ENCODE measurements around the gene SLC5A12. TPM values are rescaled to one million over a fixed set of nuclear protein-coding genes. Genes with fewer than 3 reads are reported as not detected.

The SLC5A12 gene
- total RNA-seq, 4 donors from 2014 or later = 0.48 to 2.2 TPM; not detected in 2

DNA sequence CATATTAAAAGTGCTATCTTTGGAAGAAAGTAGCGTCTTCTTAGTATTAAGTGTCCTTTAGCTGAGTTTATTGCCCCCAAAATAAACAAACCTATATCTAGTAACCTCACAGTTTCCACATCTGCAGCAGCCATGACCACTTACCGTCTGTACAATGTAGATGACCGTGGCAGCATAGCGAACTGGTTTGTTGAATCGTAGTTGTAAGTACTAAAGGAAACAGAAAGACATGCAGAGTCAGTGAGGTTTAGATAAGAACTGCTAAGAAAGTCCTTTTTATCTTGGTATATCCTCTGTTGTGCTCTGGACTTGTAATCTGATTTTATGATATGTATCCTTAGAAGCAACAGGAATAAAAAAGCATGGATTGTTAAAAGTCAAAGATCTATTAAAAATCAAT is 9.4 kb downstream of the SLC5A12 start:
- in situ Hi-C loops (cut with MboI; ENCODE audit: low pct_ligation_motif_present in 1 of 4, low pct_unique_long_range_greater_than_20kb in 1 of 4, low sequenced_read_pairs in 3 of 4) = no loop called here
- Histone ChIP-seq H3K36me3 (no peaks in the 10 kb centered on the region), H3K27ac (no peak overlapping the region), H3K9me3 (no peaks in the 10 kb centered on the region), H3K27me3 (no peaks in the 10 kb centered on the region), H3K4me1 (peaks cover 0 to 57% (median 17%) of the 10 kb centered on the region in 4 donors), H3K4me3 (no peak overlapping the region)
- intact Hi-C loops (cut with DNase I; ENCODE audit: low total_unique reads) = no loop called here
- DNase-seq = no peak
- WGBS, 2 donors (ENCODE audit: low coverage in 1 of 2) = 45 to 50% methylated on average over 5 of the region's 5 CpGs
- TF ChIP-seq EP300 (IDR thresholded peaks at IDR 0.05; ENCODE audit: low read depth) = no peak
- no peak for TF ChIP-seq CTCF (IDR thresholded peaks at IDR 0.05)
- no peak for TF ChIP-seq POLR2AphosphoS5 (IDR thresholded peaks at IDR 0.05)

- Histone ChIP-seq H3K36me3 (no peaks in the 10 kb centered on the region), H3K27ac (peak overlapping the region in 1 of 4 donors; percentile 6), H3K4me3 (no peak overlapping the region), H3K9me3 (no peaks in the 10 kb centered on the region), H3K4me1 (peaks cover 0 to 53% (median 20%) of the 10 kb centered on the region in 4 donors), H3K27me3 (no peaks in the 10 kb centered on the region)
- intact Hi-C loops (cut with DNase I; ENCODE audit: low total_unique reads) = no loop called here
- no peak for TF ChIP-seq POLR2AphosphoS5 (IDR thresholded peaks at IDR 0.05)
- no peak for TF ChIP-seq CTCF (IDR thresholded peaks at IDR 0.05)
- no peak for TF ChIP-seq EP300 (IDR thresholded peaks at IDR 0.05; ENCODE audit: low read depth)
- no peak for TF ChIP-seq POLR2A (IDR thresholded peaks at IDR 0.05)
- in situ Hi-C loops (cut with MboI; ENCODE audit: low pct_ligation_motif_present in 1 of 4, low pct_unique_long_range_greater_than_20kb in 1 of 4, low sequenced_read_pairs in 3 of 4) = no loop called here
- 48 to 65% methylated on average over 2 of the region's 2 CpGs for WGBS, 2 donors (ENCODE audit: low coverage in 1 of 2)
- no peak for DNase-seq
Measured at GRCh38 chr11:26710489-26710888, 11.4 kb downstream of the SLC5A12 start.

DNA sequence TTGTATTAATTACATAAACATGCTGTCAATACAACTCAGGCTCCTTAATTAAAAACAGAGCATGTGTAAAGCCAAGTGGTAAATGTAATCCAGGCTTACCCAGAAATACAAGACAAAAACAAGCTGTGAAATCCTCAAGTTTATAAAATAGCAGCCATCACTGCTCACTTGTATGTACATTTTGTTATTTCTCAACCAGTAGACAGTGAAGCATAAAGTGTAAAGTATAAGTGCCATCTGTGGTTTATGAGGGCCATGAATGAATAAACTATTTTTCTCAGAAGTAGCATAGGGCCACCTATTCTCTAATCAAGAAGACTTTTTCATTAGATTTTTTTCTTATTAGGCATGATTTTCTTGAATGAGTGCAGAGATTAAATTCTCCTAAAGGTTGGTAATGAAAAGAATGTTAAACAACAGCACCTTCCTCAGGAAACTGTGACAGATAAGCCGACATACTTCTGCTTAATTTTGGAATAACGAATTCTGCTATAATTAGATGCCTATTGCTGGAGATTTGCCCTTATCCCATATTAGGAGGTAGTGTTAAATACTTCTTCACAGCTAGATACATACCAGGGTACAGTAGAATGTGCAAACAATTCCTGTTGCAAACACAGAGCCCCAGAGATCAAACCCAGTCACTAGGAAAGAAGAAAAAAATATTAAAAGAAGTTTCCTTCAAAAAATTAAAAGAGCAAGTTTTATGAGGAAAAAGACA is 13.0 kb downstream of the SLC5A12 start:
- H3K27ac ChIP-seq = peak overlapping the region in 1 of 4 donors; percentile 15
- 44 to 45% methylated on average over 2 of the region's 2 CpGs for WGBS, 2 donors (ENCODE audit: low coverage in 1 of 2)
- no peak overlapping the region for H3K4me3 ChIP-seq
- no peak for DNase-seq
- H3K36me3 ChIP-seq = no peaks in the 10 kb centered on the region
- TF ChIP-seq POLR2A (IDR thresholded peaks at IDR 0.05) = no peak
- no peaks in the 10 kb centered on the region for H3K9me3 ChIP-seq
- in situ Hi-C loops (cut with MboI; ENCODE audit: low pct_ligation_motif_present in 1 of 4, low pct_unique_long_range_greater_than_20kb in 1 of 4, low sequenced_read_pairs in 3 of 4) (no loop called here), intact Hi-C loops (cut with DNase I; ENCODE audit: low total_unique reads) (no loop called here)
- H3K4me1 ChIP-seq = peaks cover 0 to 52% (median 19%) of the 10 kb centered on the region in 4 donors
- no peaks in the 10 kb centered on the region for H3K27me3 ChIP-seq

DNA sequence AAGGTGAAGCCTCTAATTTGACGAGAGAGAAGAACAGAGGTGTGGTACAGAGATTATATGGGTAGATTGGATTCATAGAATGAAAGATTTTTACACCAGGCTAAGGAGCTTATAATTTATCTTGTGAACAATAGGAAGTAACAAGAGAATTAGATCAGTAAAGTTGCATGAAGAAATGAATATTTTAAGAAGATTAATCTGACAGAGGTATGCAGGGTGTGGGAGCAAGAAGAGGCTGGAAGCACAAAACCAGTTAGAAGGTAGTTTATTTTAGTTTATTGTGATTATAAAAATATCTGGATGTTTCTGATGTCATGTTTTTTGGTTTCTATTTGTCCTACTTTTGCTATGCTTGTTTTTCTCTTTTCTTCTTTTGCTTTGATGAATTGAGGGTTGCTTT is 15.7 kb downstream of the SLC5A12 start:
- TF ChIP-seq CTCF (IDR thresholded peaks at IDR 0.05) = no peak
- TF ChIP-seq EP300 (IDR thresholded peaks at IDR 0.05; ENCODE audit: low read depth) = no peak
- no peak for TF ChIP-seq POLR2A (IDR thresholded peaks at IDR 0.05)
- TF ChIP-seq POLR2AphosphoS5 (IDR thresholded peaks at IDR 0.05) = no peak
- no peak for DNase-seq
- intact Hi-C loops (cut with DNase I; ENCODE audit: low total_unique reads) = no loop called here
- Histone ChIP-seq H3K36me3 (no peaks in the 10 kb centered on the region), H3K27ac (no peak overlapping the region), H3K9me3 (no peaks in the 10 kb centered on the region), H3K27me3 (no peaks in the 10 kb centered on the region), H3K4me1 (peaks cover 3 to 67% (median 33%) of the 10 kb centered on the region in 4 donors), H3K4me3 (no peak overlapping the region)
- in situ Hi-C loops (cut with MboI; ENCODE audit: low pct_ligation_motif_present in 1 of 4, low pct_unique_long_range_greater_than_20kb in 1 of 4, low sequenced_read_pairs in 3 of 4) = no loop called here
- WGBS, 2 donors (ENCODE audit: low coverage in 1 of 2) = 40 to 53% methylated on average over 1 of the region's 1 CpG

- Histone ChIP-seq H3K27ac (peak overlapping the region; percentile 71 to 75 (median 72)), H3K4me1 (peaks cover 3 to 70% (median 36%) of the 10 kb centered on the region in 4 donors), H3K4me3 (no peak overlapping the region), H3K36me3 (no peaks in the 10 kb centered on the region), H3K27me3 (no peaks in the 10 kb centered on the region), H3K9me3 (no peaks in the 10 kb centered on the region)
- intact Hi-C loops (cut with DNase I; ENCODE audit: low total_unique reads) = no loop called here
- in situ Hi-C loops (cut with MboI; ENCODE audit: low pct_ligation_motif_present in 1 of 4, low pct_unique_long_range_greater_than_20kb in 1 of 4, low sequenced_read_pairs in 3 of 4) = no loop called here
- TF ChIP-seq CTCF (IDR thresholded peaks at IDR 0.05) (no peak), POLR2A (IDR thresholded peaks at IDR 0.05) (no peak), POLR2AphosphoS5 (IDR thresholded peaks at IDR 0.05) (peak in 2 of 3 donors; percentile 52 to 68)
- DNase-seq = peak; percentile 27
- WGBS, 2 donors (ENCODE audit: low coverage in 1 of 2) = 45 to 52% methylated on average over 1 of the region's 1 CpG
Measured at GRCh38 chr11:26704249-26704648, 17.6 kb downstream of the SLC5A12 start.
